COR-L47 (cell line): ENCODE measurements around the gene CDK2AP2.
A peak's percentile ranks its signal among the peaks of the same experiment; 100 is the strongest.

Source experiments
- DNase-seq: peaks from one replicate; lab custom pipeline; 2025; lab: John Stamatoyannopoulos, UW

Gene CDK2AP2

GRCh38 chr11:67503119-67504004, 4.6 kb downstream of the CDK2AP2 start:
- DNase-seq: no peak

DNA sequence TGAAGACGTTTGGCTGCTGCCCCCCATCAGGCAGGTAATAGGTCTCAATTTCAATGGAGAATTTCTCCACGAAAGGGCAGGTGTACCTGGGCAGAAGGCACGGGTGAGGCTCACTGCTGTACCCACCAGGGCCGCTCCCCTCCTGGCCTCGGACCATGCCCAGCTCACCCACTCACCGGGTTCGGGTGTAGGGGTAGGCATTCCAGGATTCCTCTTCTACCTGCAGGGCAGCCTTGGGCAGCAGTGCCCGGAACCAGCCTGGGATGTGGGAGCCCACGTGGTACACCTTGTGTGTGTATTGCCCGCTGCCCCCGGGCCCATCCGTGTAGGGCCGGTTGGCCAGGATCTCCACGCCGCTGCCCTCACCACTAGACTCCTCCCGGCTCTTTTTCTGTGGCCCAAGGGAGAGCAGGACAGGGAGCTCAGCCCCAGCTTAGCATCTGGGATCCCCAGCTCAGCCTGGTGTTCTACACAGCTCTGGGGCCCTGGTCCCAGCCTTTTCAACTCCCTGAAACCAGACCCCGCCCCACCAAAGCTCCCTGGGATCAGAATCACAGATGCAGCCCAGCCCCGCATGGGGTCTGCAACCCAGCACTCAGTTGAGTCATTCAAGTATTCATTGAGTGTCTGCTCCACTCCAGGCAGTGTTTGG, 5.5 kb downstream of the CDK2AP2 start:
- no peak for DNase-seq

DNA sequence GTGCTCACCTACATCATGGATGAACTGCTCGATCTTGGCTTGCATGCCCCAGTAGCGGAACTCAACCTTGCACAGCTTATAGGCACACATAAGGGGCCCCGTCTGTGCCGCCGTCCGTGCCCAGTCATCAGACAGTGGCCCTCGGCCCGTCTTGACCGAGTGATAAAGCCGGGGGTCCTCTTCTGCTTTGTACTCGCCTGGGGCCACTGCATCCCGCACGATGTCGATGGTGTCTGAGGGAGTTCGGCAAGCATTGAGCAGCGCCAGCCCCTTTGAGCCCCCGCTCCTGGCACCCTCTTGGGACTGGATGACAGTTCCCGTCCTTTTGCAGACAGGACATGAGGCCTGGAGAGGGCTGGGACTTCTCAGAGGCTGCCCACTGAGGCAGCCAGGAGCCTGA, 6.1 kb downstream of the CDK2AP2 start:
- DNase-seq: no peak

DNA sequence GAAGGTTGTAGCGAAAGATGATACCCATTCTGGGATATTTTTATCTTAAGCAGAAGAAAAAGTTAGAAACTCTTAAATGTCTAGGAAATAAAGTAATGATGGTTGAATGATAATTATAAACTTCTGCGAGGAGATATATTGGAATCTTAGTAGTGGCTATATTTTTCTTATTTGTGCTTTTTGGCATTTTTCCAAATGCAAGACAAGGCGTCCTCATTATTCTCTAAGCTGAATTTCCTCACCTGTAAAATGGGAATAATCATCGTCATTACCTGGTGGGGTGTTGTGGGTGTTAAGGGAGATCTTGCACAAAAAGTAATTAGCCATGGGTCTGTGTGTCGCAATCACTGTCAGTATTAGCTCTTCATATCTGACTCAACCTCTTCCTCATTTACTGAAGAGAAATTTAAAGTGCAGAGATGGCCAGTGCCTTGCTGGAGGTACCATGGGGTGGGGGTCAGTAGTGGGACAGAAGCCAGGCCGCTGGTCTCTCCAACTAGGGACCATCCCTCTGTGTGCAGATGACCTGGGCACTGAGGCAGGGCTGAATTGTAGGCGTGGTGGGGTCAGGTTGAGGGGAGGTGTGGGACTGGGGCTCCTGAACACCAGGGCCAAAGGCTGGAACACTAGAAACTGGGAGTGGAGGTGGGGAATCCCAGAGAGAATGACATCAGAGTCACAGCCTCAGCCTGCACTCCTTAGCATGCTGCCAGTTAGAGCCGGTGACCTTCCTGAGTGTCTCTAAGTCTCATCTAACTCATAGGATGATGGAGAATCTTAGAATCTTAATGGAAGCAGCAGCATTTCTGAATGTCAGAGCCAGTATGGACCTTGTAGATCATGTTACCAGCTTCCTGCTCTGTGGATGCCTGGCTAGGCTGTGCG, 6.9 kb downstream of the CDK2AP2 start:
- DNase-seq: no peak

DNA sequence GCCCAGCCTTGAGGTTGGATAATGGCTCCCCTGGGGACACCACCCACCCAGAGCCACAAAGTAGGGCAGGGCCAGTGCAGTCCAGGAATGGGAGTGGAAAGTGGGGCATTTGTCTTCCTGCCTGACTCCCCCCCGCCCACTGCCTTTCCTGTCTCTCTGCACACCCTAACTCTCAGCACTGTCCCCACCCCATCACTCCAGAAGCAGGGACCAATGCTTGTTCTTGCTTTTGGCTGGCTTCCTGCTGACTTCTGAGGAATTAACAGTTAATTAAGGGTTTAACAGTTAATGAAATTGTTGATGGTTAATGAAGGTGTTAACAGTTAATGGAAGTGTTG, 7.5 kb downstream of the CDK2AP2 start:
- DNase-seq: peak; percentile 36

DNA sequence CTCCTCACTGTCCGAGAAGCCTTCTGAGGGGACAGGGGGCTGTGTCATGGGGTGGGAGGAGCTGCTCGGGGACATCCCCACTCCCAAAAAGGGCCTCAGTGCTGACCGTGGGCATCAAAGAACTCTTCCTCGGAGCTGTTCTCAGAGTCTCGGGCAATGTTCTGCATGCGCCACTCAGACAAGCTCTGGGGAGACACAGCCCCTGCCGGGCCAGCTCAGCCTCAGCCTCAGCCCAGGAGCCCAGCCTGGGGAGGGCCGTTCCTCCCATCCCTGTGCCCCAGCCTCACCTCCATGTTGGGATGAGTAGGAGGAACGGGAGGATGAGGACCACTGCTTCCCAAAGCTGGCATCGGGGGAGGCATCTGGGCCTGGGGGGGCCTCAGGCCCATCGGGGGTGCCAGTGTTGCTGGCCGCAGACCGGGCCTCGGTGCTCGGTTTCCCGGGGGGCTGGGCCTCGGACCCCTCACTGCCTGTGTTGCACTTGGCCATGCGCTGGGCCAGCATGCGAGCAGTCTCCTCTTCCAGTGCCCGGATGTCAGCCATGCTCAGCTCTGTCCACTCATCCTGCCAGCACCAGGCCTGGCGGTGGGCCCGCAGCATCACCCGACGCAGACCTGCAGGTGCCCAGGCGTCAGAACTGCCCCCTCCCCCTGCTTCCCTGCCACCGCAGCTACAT, 8.0 kb downstream of the CDK2AP2 start:
- DNase-seq: no peak

DNA sequence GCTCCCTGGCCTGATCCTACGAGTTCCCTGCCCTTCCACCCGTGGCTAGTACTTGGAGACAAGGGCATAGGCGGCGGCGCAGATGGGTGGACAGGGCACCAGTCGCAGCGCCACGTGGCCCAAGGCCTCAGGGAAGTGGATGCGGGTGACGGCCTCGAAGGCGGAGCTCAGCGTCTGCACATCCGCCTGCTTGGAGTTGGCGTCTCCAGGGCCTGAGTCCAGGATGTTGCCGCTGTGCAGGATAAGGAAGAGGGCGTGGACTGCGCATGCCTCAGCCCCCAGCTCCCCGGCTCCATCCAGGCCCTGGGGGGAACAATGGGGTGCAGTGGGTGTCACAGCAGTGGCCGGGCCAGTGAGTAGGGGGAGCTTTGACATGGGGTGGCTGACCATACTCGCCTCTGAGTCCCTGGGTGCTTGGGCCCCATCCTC, 9.4 kb downstream of the CDK2AP2 start:
- DNase-seq: no peak

DNA sequence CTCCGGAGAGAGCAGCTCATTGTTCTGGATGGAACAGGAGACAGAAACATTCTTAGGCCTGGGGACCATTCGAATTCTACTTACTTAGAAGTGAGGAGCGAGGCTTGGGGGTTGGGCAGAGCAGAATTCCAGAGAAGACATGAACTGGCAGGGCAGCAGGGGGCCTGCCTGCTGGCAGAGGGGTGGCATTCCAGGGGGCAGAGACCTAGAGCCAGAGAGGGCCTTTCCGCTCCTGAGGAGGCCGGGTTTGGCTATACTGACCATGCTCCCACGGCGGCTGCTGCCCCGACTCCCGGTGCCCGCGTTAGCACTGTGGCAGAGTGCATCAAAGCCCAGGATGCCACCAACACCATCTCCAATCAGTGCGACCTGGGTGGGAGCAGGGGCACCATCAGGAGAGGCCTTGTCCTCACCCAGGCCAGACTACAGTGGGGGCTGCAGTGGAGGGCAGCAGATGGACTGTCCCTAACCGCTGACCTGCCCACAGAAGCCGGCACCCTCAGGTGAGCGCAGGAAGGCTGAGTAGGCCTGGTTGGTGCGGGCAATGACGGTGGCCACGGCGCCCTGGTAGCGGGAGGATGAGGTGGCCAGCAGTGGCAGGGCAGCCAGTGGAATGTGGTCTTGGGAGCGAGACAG, 10.2 kb downstream of the CDK2AP2 start:
- no peak for DNase-seq

- DNase-seq: no peak
These were observed 11.8 kb downstream of the CDK2AP2 start for GRCh38 chr11:67496113-67496512.

GRCh38 chr11:67495234-67496005, 12.5 kb downstream of the CDK2AP2 start:
- no peak for DNase-seq

DNA sequence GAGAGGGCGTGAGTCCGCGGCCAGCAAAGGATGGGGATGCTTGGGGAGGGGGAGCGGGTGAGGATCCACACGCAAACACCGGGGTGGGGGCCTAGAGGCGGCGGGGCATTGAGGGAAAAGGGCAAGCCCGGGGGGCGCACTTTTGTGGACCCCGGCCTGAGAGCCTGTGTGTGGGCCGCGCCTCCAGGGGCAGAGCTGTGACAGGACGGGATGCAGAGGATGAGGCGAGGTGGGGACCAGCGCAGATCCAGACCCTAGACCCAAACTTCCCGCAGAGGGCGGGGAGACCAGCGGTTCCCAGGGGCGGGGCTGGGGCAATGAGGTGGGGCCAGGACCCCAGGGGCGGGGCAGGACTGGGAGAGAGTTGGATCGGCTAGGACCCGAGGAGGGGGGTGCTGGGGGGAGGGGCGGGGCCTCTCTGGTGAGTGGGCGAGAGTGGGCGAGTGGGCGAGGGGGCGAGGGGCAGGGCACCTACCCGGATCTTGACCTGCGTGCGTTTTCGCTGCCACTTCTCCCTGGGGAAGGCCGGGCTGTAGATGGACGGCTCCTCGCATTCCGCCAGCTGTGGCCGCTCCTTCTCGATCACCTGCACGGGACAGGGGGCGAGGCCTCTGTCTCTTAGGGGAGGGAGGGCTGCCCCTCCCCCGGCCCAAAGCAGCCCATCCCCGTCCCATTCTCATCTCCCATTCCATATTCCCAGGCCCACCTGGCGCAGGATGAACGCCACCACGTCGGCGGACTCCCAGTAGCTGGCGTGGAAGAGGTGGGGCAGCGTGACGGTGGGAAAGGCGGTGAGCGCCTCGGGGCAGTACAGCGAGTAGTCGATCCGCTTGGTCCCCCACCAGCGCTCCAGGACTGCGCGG, 13.4 kb downstream of the CDK2AP2 start:
- DNase-seq: no peak

- DNase-seq: no peak
These were observed 14.2 kb downstream of the CDK2AP2 start for GRCh38 chr11:67493548-67494370.

DNA sequence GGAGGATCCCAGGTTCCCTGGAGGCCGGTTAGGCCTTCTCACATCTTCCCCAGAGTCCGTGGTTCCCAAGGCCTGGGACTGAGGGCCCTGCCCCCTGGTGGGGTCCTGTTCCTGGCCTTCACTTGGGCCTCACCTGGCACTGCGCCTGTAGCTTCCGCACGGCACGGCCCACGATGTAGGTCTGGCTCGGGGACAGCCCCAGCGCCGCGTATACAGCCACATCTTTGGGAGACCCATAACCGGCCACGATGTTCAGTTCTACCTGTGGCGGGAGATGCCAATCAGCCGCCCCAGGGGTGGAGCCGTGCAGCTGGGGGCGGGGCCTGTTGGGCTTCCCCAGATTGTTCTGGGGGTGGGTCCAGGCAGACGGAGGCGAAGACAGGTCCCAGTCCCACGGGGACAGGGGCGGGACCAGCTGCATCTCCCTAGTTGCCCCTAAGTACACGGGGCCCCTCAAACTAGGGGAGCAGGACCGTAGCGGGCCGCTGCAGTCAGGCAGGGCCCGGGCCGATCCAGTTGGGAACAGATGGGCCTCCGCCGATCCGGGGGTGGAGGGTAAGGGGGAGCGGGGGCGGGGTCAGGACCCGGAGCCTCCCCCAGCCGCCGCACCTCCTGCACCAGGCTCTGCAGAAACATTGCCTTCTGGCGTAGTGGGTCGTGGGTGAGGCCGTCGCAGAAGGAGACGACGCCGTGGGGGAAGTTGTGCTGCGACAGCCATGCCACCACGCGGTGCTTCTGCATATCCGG, 15.0 kb downstream of the CDK2AP2 start:
- no peak for DNase-seq

GRCh38 chr11:67492069-67492727, 15.8 kb downstream of the CDK2AP2 start:
- no peak for DNase-seq

- no peak for DNase-seq
These were observed 16.5 kb downstream of the CDK2AP2 start for GRCh38 chr11:67491276-67492068.

DNA sequence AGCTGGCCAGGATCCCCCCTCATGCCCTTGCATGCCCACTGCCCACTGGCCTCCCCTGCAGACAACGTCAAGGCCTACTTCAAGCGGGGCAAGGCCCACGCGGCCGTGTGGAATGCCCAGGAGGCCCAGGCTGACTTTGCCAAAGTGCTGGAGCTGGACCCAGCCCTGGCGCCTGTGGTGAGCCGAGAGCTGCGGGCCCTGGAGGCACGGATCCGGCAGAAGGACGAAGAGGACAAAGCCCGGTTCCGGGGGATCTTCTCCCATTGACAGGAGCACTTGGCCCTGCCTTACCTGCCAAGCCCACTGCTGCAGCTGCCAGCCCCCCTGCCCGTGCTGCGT, 17.3 kb downstream of the CDK2AP2 start:
- DNase-seq: no peak
